HepG2 (cell line): ENCODE results near the gene RASL10B. TPM values are rescaled to one million over a fixed set of nuclear protein-coding genes. Genes with fewer than 3 reads are reported as not detected.

Experiments
- CREB1 ChIP-seq, 2 experiments: fragments of 450-650 bp in 1 of 2; IDR thresholded peaks; 2 replicates each; pipeline ENCODE4 v1.6.1; 2016 to 2017; ENCODE audit warnings: control low read depth in 1 of 2, mild to moderate bottlenecking in 1 of 2, missing compliant biosample characterization in 1 of 2, missing genetic modification characterization in 1 of 2
- ELF4 ChIP-seq: sonication (generic); formaldehyde crosslinking; IDR thresholded peaks from 2 replicates; pipeline ENCODE4 v1.5.0; 2020; ENCODE audit warnings: missing genetic modification reagents, mild to moderate bottlenecking, moderate library complexity, borderline replicate concordance
- JARID2 ChIP-seq: sonication (generic); formaldehyde crosslinking; IDR thresholded peaks from 2 replicates; pipeline ENCODE4 v1.8.1; 2023; ENCODE audit warnings: missing genetic modification reagents, inconsistent platforms; ENCODE audit not compliant: insufficient replicate concordance
- KDM6A ChIP-seq: IDR thresholded peaks from 2 replicates; pipeline ENCODE4 v1.6.1; 2016; ENCODE audit warnings: low read depth
- MLLT10 ChIP-seq: sonication (generic); formaldehyde crosslinking; IDR thresholded peaks from 2 replicates; pipeline ENCODE4 v1.4.0; 2020; ENCODE audit warnings: missing genetic modification reagents
- NCOA2 ChIP-seq: sonication (generic); formaldehyde crosslinking; IDR thresholded peaks from 2 replicates; pipeline ENCODE4 v1.8.0; 2022; ENCODE audit warnings: inconsistent platforms
- NR2F6 ChIP-seq, 2 experiments: IDR thresholded peaks; 2 replicates each; pipeline ENCODE4 v1.6.1; 2016; ENCODE audit warnings: antibody characterized with exemption in 1 of 2, mild to moderate bottlenecking in 1 of 2
- SOX13 ChIP-seq, 3 experiments: fragments of 450-650 bp in 1 of 3; sonication (generic) in 1 of 3; formaldehyde crosslinking in 1 of 3; IDR thresholded peaks in 2 of 3; conservative IDR thresholded peaks in 1 of 3; 2 replicates each; pipeline versions ENCODE4 v1.5.0 to v1.6.1; 2016 to 2020; ENCODE audit warnings: antibody characterized with exemption in 1 of 3, mild to moderate bottlenecking in 1 of 3, missing compliant biosample characterization in 1 of 3, missing genetic modification reagents in 1 of 3, moderate library complexity in 1 of 3
- ZFY ChIP-seq: sonication (generic); formaldehyde crosslinking; IDR thresholded peaks from 2 replicates; pipeline ENCODE4 v1.4.0; 2020; ENCODE audit warnings: missing genetic modification reagents
- ZNF101 ChIP-seq: sonication (generic); formaldehyde crosslinking; IDR thresholded peaks from 2 replicates; pipeline ENCODE4 v1.4.0; 2020; ENCODE audit warnings: mild to moderate bottlenecking, low read depth, missing genetic modification reagents, borderline replicate concordance
- ZNF224 ChIP-seq: sonication (generic); formaldehyde crosslinking; IDR thresholded peaks from 2 replicates; pipeline ENCODE4 v1.5.0; 2020; ENCODE audit warnings: mild to moderate bottlenecking, missing genetic modification reagents
- ZNF317 ChIP-seq: sonication (generic); formaldehyde crosslinking; IDR thresholded peaks from 2 replicates; pipeline ENCODE4 v1.5.0; 2020; ENCODE audit warnings: mild to moderate bottlenecking, missing genetic modification reagents
- ZNF33B ChIP-seq: sonication (generic); formaldehyde crosslinking; IDR thresholded peaks from 2 replicates; pipeline ENCODE4 v1.5.1; 2020; ENCODE audit warnings: mild to moderate bottlenecking, missing genetic modification reagents
- ZNF670 ChIP-seq: sonication (generic); formaldehyde crosslinking; IDR thresholded peaks from 2 replicates; pipeline ENCODE4 v1.8.0; 2022; ENCODE audit warnings: mild to moderate bottlenecking, missing genetic modification reagents, borderline replicate concordance
- ZNF747 ChIP-seq: sonication (generic); formaldehyde crosslinking; IDR thresholded peaks from 2 replicates; pipeline ENCODE4 v1.8.1; 2023; ENCODE audit warnings: missing genetic modification reagents, mild to moderate bottlenecking, borderline replicate concordance
- polyA plus RNA-seq, 8 experiments: library from polyadenylated mRNA; depleted of rRNA in 3 of 8; stranded (reverse) in 7 of 8; unstranded in 1 of 8; fragments of >200 nt; fragmentation: Illumina TruSeq in 4 of 8; extraction: Trizol in 4 of 8; gene quantifications; 2 replicates each; pipeline versions ENCODE4 v1.2.1 to v1.2.3, GENCODE V29; 2011 to 2016; ENCODE audit warnings: low read depth in 4 of 8, missing spikeins in 1 of 8, mixed read lengths in 1 of 8; ENCODE audit not compliant: insufficient read depth in 1 of 8
- total RNA-seq, 5 experiments: library from RNA; depleted of rRNA; stranded (reverse); fragments of >200 nt; fragmentation: Illumina TruSeq; extraction: Trizol; gene quantifications; 2 replicates each; pipeline ENCODE4 v1.2.3, GENCODE V29; 2016; ENCODE audit warnings: low read depth in 1 of 5
- TF ChIP-seq, protein P1 (sequence below): sonication (generic); formaldehyde crosslinking; IDR thresholded peaks from 2 replicates; pipeline ENCODE4 v1.4.0; 2020; ENCODE audit warnings: missing genetic modification reagents
- TF ChIP-seq, protein P2 (sequence below): IDR thresholded peaks from 2 replicates; pipeline ENCODE4 v1.6.1; 2012; ENCODE audit warnings: low read depth, low read length, improper control_type of control experiment
- TF ChIP-seq, protein P3 (sequence below): sonication (generic); formaldehyde crosslinking; IDR thresholded peaks from 2 replicates; pipeline ENCODE4 v1.5.0; 2020; ENCODE audit warnings: mild to moderate bottlenecking, missing genetic modification reagents, borderline replicate concordance
- TF ChIP-seq, protein P4 (sequence below): sonication (generic); formaldehyde crosslinking; IDR thresholded peaks from 2 replicates; pipeline ENCODE4 v1.4.0; 2020; ENCODE audit warnings: mild to moderate bottlenecking, missing genetic modification reagents

Gene RASL10B
- total and polyA plus RNA-seq, 2 of the 13 experiments (the other 11 are each of a cell fraction or from before 2014, with no cell fraction given) = 8.8 to 11.0 TPM

DNA sequence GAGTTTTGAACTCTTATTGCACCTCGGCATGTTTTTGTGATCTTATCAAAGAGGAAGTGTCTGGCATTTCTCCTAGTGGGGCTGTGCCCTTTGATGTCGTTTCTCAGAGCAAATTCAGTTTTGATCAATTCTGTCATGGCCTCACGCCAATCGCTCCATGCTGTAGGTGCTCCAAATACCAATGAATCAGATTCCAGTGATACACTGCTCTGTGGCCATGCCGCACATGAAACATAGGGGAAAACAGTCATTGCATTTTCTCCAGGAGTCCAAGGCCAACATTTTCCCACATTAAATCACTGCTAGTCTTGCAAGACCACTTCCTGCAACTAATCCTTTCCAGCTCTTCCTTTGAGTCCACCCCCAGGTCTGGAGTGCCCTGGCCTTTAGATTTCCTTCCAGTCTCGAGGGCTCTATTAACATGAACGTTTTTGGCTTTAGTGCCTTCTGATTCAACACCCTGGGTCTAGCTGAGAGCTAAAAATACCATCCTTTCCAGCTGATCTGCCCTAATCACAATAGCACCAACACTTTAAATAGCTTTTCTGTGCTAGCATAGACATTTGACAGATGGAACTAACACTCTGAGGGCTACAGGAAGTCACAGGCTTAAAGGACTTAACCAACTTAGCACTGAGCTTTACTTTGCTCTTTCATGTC, 18.2 kb upstream of the RASL10B start (continued):
- TF ChIP-seq, protein P1, sequence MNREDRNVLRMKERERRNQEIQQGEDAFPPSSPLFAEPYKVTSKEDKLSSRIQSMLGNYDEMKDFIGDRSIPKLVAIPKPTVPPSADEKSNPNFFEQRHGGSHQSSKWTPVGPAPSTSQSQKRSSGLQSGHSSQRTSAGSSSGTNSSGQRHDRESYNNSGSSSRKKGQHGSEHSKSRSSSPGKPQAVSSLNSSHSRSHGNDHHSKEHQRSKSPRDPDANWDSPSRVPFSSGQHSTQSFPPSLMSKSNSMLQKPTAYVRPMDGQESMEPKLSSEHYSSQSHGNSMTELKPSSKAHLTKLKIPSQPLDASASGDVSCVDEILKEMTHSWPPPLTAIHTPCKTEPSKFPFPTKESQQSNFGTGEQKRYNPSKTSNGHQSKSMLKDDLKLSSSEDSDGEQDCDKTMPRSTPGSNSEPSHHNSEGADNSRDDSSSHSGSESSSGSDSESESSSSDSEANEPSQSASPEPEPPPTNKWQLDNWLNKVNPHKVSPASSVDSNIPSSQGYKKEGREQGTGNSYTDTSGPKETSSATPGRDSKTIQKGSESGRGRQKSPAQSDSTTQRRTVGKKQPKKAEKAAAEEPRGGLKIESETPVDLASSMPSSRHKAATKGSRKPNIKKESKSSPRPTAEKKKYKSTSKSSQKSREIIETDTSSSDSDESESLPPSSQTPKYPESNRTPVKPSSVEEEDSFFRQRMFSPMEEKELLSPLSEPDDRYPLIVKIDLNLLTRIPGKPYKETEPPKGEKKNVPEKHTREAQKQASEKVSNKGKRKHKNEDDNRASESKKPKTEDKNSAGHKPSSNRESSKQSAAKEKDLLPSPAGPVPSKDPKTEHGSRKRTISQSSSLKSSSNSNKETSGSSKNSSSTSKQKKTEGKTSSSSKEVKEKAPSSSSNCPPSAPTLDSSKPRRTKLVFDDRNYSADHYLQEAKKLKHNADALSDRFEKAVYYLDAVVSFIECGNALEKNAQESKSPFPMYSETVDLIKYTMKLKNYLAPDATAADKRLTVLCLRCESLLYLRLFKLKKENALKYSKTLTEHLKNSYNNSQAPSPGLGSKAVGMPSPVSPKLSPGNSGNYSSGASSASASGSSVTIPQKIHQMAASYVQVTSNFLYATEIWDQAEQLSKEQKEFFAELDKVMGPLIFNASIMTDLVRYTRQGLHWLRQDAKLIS = no peak
- TF ChIP-seq ELF4 (CRISPR knock-in tag) (no peak), ZNF317 (CRISPR knock-in tag) (no peak), NCOA2 (CRISPR knock-in tag) (no peak), ZFY (no peak), CREB1 (IDR thresholded peaks at IDR 0.05) (no peak), CREB1 (CRISPR knock-in tag; IDR thresholded peaks at IDR 0.05) (no peak), MLLT10 (CRISPR knock-in tag) (no peak), ZNF101 (CRISPR knock-in tag) (no peak), NR2F6 (IDR thresholded peaks at IDR 0.05) (peak; percentile 15; the same call in 1 of the 2 replicates), NR2F6 (CRISPR knock-in tag; IDR thresholded peaks at IDR 0.05) (no peak), KDM6A (no peak), JARID2 (no peak), ZNF747 (CRISPR knock-in tag) (no peak), ZNF670 (CRISPR knock-in tag) (no peak), ZNF224 (no peak), ZNF33B (CRISPR knock-in tag) (no peak), SOX13 (IDR thresholded peaks at IDR 0.05) (no peak), SOX13 (CRISPR knock-in tag; conservative IDR thresholded peaks at IDR 0.05 in 1 of 2, IDR thresholded peaks at IDR 0.05 in 1 of 2) (peak in 1 of 2 experiments; percentile 47; a peak in 2 of 4 replicates)
- TF ChIP-seq, protein P2, sequence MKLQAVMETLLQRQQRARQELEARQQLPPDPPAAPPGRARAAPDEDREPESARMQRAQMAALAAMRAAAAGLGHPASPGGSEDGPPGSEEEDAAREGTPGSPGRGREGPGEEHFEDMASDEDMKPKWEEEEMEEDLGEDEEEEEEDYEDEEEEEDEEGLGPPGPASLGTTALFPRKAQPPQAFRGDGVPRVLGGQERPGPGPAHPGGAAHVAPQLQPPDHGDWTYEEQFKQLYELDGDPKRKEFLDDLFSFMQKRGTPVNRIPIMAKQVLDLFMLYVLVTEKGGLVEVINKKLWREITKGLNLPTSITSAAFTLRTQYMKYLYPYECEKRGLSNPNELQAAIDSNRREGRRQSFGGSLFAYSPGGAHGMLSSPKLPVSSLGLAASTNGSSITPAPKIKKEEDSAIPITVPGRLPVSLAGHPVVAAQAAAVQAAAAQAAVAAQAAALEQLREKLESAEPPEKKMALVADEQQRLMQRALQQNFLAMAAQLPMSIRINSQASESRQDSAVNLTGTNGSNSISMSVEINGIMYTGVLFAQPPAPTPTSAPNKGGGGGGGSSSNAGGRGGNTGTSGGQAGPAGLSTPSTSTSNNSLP = peak; percentile 55; the same call in 1 of the 2 replicates
- TF ChIP-seq, protein P3, sequence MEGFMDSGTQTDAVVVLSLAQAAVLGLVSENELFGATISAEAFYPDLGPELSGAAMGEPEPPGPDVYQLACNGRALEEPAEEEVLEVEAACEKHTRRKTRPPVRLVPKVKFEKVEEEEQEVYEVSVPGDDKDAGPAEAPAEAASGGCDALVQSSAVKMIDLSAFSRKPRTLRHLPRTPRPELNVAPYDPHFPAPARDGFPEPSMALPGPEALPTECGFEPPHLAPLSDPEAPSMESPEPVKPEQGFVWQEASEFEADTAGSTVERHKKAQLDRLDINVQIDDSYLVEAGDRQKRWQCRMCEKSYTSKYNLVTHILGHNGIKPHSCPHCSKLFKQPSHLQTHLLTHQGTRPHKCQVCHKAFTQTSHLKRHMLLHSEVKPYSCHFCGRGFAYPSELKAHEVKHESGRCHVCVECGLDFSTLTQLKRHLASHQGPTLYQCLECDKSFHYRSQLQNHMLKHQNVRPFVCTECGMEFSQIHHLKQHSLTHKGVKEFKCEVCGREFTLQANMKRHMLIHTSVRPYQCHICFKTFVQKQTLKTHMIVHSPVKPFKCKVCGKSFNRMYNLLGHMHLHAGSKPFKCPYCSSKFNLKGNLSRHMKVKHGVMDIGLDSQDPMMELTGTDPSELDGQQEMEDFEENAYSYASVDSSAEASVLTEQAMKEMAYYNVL = 0 out of 2 replicates have a peak, but pooled peaks have one; percentile 32
- TF ChIP-seq, protein P4, sequence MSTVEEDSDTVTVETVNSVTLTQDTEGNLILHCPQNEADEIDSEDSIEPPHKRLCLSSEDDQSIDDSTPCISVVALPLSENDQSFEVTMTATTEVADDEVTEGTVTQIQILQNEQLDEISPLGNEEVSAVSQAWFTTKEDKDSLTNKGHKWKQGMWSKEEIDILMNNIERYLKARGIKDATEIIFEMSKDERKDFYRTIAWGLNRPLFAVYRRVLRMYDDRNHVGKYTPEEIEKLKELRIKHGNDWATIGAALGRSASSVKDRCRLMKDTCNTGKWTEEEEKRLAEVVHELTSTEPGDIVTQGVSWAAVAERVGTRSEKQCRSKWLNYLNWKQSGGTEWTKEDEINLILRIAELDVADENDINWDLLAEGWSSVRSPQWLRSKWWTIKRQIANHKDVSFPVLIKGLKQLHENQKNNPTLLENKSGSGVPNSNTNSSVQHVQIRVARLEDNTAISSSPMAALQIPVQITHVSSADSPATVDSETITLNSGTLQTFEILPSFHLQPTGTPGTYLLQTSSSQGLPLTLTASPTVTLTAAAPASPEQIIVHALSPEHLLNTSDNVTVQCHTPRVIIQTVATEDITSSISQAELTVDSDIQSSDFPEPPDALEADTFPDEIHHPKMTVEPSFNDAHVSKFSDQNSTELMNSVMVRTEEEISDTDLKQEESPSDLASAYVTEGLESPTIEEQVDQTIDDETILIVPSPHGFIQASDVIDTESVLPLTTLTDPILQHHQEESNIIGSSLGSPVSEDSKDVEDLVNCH = no peak
